Thoracic aorta (tissue), 2 donors: ENCODE results near the gene EXOG. TPM values are rescaled to one million over a fixed set of nuclear protein-coding genes. Genes with fewer than 3 reads are reported as not detected.

ENCODE experiments used
- ATAC-seq: fragments of 150-250 bp; one replicate; pipeline ENCODE4 v1.8.0; 2017; ENCODE audit warnings: low read depth; ENCODE audit not compliant: insufficient number of reproducible peaks, low FRiP score
- DNase-seq: peaks from one replicate; pipeline ENCODE4 v3.0.0-alpha.2; 2020; ENCODE audit warnings: low spot score
- H3K27ac ChIP-seq, 2 donors: fragments of 200-600 bp; sonication (generic); 1 replicate in 1 of 2; 2 replicates in 1 of 2; pipeline ENCODE4 v1.5.1; 2016; ENCODE audit warnings: mild to moderate bottlenecking in 2 of 2, moderate library complexity in 2 of 2
- H3K27me3 ChIP-seq: fragments of 200-600 bp; sonication (generic); replicated peaks from 2 replicates; pipeline ENCODE4 v1.6.0; 2016; ENCODE audit warnings: mild to moderate bottlenecking; ENCODE audit not compliant: insufficient read depth
- H3K36me3 ChIP-seq: fragments of 200-600 bp; sonication (generic); one replicate; pipeline ENCODE4 v1.5.1; 2016
- H3K4me1 ChIP-seq, 2 donors: fragments of 200-600 bp; sonication (generic); 1 replicate in 1 of 2; 2 replicates in 1 of 2; pipeline versions ENCODE4 v1.5.1 to v1.6.0; 2016; ENCODE audit warnings: low read depth in 2 of 2, mild to moderate bottlenecking in 1 of 2; ENCODE audit not compliant: control insufficient read depth in 1 of 2
- H3K4me3 ChIP-seq: fragments of 200-600 bp; sonication (generic); 2 replicates; pipeline ENCODE4 v1.5.1; 2016; ENCODE audit warnings: mild to moderate bottlenecking
- H3K9me3 ChIP-seq: fragments of 200-600 bp; sonication (generic); 2 replicates; pipeline ENCODE4 v1.5.1; 2016
- CTCF ChIP-seq: fragments of 200-600 bp; sonication (generic); IDR thresholded peaks from one replicate; pipeline ENCODE4 v1.5.1; 2019; ENCODE audit warnings: antibody characterized with exemption
- total RNA-seq, 2 donors: library from RNA; depleted of rRNA; stranded (reverse); fragments of >200 nt; gene quantifications; one replicate each; pipeline versions ENCODE4 v1.1.0 to v1.2.3, GENCODE V29; 2016

The EXOG gene
- total RNA-seq, 2 donors from 2014 or later, result 14.9 to 16.3 TPM

- TF ChIP-seq CTCF, result no peak
- ATAC-seq (no peak), DNase-seq (no peak)
- Histone ChIP-seq H3K4me3 (no peak overlapping the region), H3K9me3 (no peaks in the 10 kb centered on the region), H3K4me1 (no peaks in the 10 kb centered on the region), H3K27ac (no peak overlapping the region), H3K27me3 (no peaks in the 10 kb centered on the region), H3K36me3 (peaks cover 7% of the 10 kb centered on the region)
Measured at GRCh38 chr3:38534604-38535003, 38.5 kb downstream of the EXOG start.

- no peaks in the 10 kb centered on the region for H3K9me3 ChIP-seq
- no peak overlapping the region for H3K27ac ChIP-seq
- H3K27me3 ChIP-seq, result no peaks in the 10 kb centered on the region
- DNase-seq (no peak), ATAC-seq (no peak)
- H3K4me3 ChIP-seq, result no peak overlapping the region
- H3K4me1 ChIP-seq, result no peaks in the 10 kb centered on the region
- H3K36me3 ChIP-seq, result peaks cover 4% of the 10 kb centered on the region
- TF ChIP-seq CTCF, result no peak
Measured at GRCh38 chr3:38536671-38537070, 40.5 kb downstream of the EXOG start.

GRCh38 chr3:38538773-38539353 is 42.7 kb downstream of the EXOG start:
- ATAC-seq (no peak), DNase-seq (no peak)
- Histone ChIP-seq H3K36me3 (peaks cover 4% of the 10 kb centered on the region), H3K4me3 (no peak overlapping the region), H3K27me3 (no peaks in the 10 kb centered on the region), H3K9me3 (no peaks in the 10 kb centered on the region), H3K27ac (no peak overlapping the region), H3K4me1 (no peaks in the 10 kb centered on the region)
- no peak for TF ChIP-seq CTCF

- no peak for TF ChIP-seq CTCF
- Histone ChIP-seq H3K27me3 (no peaks in the 10 kb centered on the region), H3K4me3 (no peak overlapping the region), H3K36me3 (no peaks in the 10 kb centered on the region), H3K27ac (no peak overlapping the region), H3K4me1 (no peaks in the 10 kb centered on the region), H3K9me3 (no peaks in the 10 kb centered on the region)
- ATAC-seq (no peak), DNase-seq (no peak)
Measured at GRCh38 chr3:38541806-38542205, 45.7 kb downstream of the EXOG start.

GRCh38 chr3:38542401-38543298 is 46.5 kb downstream of the EXOG start:
- DNase-seq (no peak), ATAC-seq (no peak)
- no peak for TF ChIP-seq CTCF
- H3K36me3 ChIP-seq, result no peaks in the 10 kb centered on the region
- H3K4me1 ChIP-seq, result no peaks in the 10 kb centered on the region
- H3K9me3 ChIP-seq, result no peaks in the 10 kb centered on the region
- H3K27ac ChIP-seq, result no peak overlapping the region
- no peaks in the 10 kb centered on the region for H3K27me3 ChIP-seq
- no peak overlapping the region for H3K4me3 ChIP-seq
